Upper lobe of right lung (tissue), 1 donor: Measurements from ENCODE around the gene BCLAF1. TPM values are rescaled to one million over a fixed set of nuclear protein-coding genes. Genes with fewer than 3 reads are reported as not detected.

ENCODE experiments used
- ATAC-seq: fragments of 200-7000 bp; cut with Tn5 transposase; one replicate; pipeline ENCODE4 v1.9.1; 2020; ENCODE audit warnings: mild to moderate bottlenecking, moderate library complexity
- DNase-seq: peaks from one replicate; pipeline ENCODE4 v3.0.0-alpha.2; 2020
- H3K27ac ChIP-seq: fragments of 200-600 bp; one replicate; pipeline ENCODE4 v1.8.0; 2022
- H3K27me3 ChIP-seq: fragments of 200-600 bp; one replicate; pipeline ENCODE4 v1.8.0; 2022; ENCODE audit warnings: mild to moderate bottlenecking
- H3K36me3 ChIP-seq: fragments of 200-600 bp; one replicate; pipeline ENCODE4 v1.8.0; 2022
- H3K4me1 ChIP-seq: fragments of 200-600 bp; one replicate; pipeline ENCODE4 v1.8.0; 2022
- H3K4me3 ChIP-seq: fragments of 200-600 bp; one replicate; pipeline ENCODE4 v1.8.0; 2022; ENCODE audit warnings: mild to moderate bottlenecking
- H3K9me3 ChIP-seq: fragments of 200-600 bp; one replicate; pipeline ENCODE4 v1.8.0; 2022
- CTCF ChIP-seq: fragments of 200-600 bp; IDR thresholded peaks from one replicate; pipeline ENCODE4 v1.8.0; 2022; ENCODE audit warnings: antibody characterized with exemption
- intact Hi-C: fragments of 100-400 bp; cut with DNase I; formaldehyde crosslinking; loops from one replicate; pipeline ENCODE4 v1.11.0; 2022
- total RNA-seq: library from RNA; stranded (reverse); fragmentation: NEBNext Ultra II Directional; extraction: Animal tissue kit (Norgen Biotek cat#: 25700); gene quantifications from one replicate; pipeline ENCODE4 v1.2.1, GENCODE V29; 2021
- donor health status: DM: no; HTN: yes; CAD: no; lungs with severe emphysema.

Gene BCLAF1
- total RNA-seq, 1 donor from 2014 or later = 122 TPM

DNA sequence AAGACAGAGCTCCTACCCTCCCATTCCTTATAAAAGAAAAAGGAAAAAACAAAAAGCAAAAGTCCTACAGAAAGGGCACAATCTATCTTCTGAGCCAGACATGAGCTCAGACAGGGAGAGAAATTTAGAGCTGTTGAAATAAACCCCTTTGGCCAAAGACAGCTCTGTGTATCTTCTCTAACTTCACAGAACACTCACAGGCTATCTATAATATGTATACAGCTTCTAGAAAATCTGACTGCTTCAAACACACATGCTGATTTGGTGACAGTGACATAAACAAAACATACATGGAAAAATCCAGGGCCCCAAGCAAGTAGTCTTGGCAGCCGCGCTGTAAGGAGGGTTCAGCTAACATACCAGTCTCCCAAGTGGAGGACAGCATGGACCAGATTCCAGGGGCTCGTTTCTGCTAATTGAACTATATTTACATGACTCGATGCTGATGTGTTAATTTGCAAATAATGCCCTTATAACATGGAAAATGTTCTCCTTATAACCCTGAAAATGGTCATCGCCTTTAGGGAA lies 76.6 kb downstream of the BCLAF1 start:
- Histone ChIP-seq H3K36me3 (no peaks in the 10 kb centered on the region), H3K4me1 (no peaks in the 10 kb centered on the region), H3K9me3 (no peaks in the 10 kb centered on the region), H3K27me3 (no peaks in the 10 kb centered on the region), H3K27ac (no peak overlapping the region), H3K4me3 (no peak overlapping the region)
- no peak for TF ChIP-seq CTCF
- DNase-seq (no peak), ATAC-seq (no peak)
- intact Hi-C loops = no loop called here

DNA sequence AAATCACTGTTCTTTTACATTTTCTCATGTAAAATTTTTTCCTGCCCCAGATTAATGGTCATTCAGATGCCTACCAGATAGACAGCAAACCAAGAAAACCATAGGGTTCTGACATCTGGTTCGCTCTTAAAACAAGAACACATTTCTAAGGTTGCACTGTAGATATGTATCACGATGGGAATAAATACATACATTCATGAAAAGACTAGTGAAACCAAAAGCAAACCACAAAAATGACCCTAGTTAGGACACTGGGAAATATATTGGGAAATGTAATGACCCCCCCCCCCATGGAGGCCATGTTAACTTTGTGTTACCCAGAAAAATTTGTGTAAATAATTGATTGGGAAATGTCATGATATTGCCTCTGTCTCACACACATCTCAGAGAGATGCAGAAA lies 77.0 kb downstream of the BCLAF1 start:
- Histone ChIP-seq H3K4me3 (no peak overlapping the region), H3K27ac (no peak overlapping the region), H3K9me3 (no peaks in the 10 kb centered on the region), H3K27me3 (no peaks in the 10 kb centered on the region), H3K4me1 (no peaks in the 10 kb centered on the region), H3K36me3 (no peaks in the 10 kb centered on the region)
- DNase-seq (no peak), ATAC-seq (no peak)
- intact Hi-C loops = no loop called here
- no peak for TF ChIP-seq CTCF

DNA sequence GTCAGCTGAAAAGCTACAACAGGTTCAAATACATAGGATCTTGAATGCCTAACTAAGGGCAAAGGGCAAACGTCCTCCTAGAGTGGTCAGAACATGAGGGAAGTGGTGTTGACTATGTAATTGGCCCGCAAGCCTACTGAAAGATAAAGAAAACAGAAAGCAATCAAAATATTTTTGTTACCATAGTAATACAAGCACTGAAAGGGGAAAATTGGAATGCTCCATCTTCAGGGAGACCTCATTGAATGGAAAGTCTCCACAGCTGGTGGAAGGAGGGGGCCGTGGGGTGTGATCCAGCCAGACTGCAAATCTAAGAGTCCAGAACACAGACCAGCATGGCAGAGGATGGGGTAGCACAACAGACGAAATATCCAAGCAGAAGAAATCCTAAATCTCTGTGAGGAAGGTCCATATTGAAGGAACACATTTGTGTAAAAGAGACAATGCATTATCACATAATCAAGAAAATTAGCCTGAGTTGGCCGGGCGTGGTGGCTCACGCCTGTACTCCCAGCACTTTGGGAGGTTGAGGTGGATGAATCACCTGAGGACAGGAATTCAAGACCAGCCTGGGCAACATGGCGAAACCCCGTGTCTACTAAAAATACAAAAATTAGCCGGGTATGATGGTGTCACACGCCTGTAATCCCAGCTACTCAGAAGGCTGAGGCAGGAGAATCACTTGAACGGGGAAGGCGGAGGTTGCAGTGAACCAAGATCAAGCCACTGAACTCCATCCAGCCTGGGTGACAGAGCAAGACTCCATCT lies 79.1 kb downstream of the BCLAF1 start:
- intact Hi-C loops = no loop called here
- no peaks in the 10 kb centered on the region for H3K36me3 ChIP-seq
- ATAC-seq = no peak
- TF ChIP-seq CTCF = no peak
- no peak overlapping the region for H3K27ac ChIP-seq
- H3K4me1 ChIP-seq = no peaks in the 10 kb centered on the region
- DNase-seq = no peak
- no peaks in the 10 kb centered on the region for H3K9me3 ChIP-seq
- H3K27me3 ChIP-seq = no peaks in the 10 kb centered on the region
- no peak overlapping the region for H3K4me3 ChIP-seq

GRCh38 chr6:136209496-136209895 lies 80.2 kb downstream of the BCLAF1 start:
- no peak for TF ChIP-seq CTCF
- intact Hi-C loops = no loop called here
- DNase-seq = no peak
- no peaks in the 10 kb centered on the region for H3K36me3 ChIP-seq
- no peaks in the 10 kb centered on the region for H3K27me3 ChIP-seq
- no peak overlapping the region for H3K4me3 ChIP-seq
- no peak overlapping the region for H3K27ac ChIP-seq
- H3K9me3 ChIP-seq = no peaks in the 10 kb centered on the region
- no peak for ATAC-seq
- no peaks in the 10 kb centered on the region for H3K4me1 ChIP-seq

DNA sequence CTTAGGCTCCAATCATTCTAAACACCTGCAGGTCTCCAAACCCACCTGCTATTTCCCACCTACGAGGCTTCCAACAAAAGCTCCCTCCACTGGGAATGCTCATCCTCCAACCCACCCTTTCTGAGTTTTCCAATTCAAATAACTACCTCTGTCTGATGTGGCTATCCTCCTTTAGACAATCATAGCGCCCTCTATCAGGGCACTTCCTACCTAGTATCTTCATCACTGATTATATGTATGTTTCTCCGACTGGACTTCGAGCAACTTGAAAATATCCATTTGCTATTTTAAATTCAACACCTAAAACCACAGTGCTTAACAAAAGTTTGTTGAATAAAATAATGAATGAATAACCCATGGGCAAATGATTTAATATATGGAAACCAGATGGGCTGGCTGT lies 80.9 kb downstream of the BCLAF1 start:
- TF ChIP-seq CTCF = no peak
- no peak overlapping the region for H3K27ac ChIP-seq
- no peaks in the 10 kb centered on the region for H3K27me3 ChIP-seq
- no peaks in the 10 kb centered on the region for H3K9me3 ChIP-seq
- no peaks in the 10 kb centered on the region for H3K36me3 ChIP-seq
- H3K4me3 ChIP-seq = no peak overlapping the region
- ATAC-seq (no peak), DNase-seq (no peak)
- intact Hi-C loops = no loop called here
- H3K4me1 ChIP-seq = no peaks in the 10 kb centered on the region

Other genes starting within 250 kb of the BCLAF1 start
- gene MTFR2, start 39.5 kb downstream of the BCLAF1 start, total RNA-seq = 1.4 TPM